ENCODE measurements around the gene PTAR1.
A peak's percentile ranks its signal among the peaks of the same experiment; 100 is the strongest.

The PTAR1 gene

DNA sequence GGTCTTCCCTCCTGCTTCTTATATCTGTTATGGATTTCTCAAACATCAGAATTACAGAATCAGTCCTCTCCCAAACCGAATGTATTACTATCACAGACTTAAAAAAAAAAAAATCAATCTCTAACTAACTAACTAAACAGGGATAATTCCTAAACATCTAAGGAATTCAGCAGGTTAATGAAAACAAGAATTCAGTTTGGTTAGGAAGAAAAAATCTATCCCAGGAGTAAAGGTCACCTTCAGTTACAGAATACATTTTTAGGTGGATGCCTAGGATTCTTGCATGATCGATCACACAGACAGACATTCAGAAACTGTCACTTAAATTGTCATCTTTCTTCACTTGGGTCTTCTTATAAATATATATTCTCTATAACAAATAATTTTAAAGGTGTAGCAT is 11.5 kb downstream of the PTAR1 start:
- no peak for DNase-seq

- DNase-seq: no peak
Measured at GRCh38 chr9:69746859-69747560, 12.8 kb downstream of the PTAR1 start.

DNA sequence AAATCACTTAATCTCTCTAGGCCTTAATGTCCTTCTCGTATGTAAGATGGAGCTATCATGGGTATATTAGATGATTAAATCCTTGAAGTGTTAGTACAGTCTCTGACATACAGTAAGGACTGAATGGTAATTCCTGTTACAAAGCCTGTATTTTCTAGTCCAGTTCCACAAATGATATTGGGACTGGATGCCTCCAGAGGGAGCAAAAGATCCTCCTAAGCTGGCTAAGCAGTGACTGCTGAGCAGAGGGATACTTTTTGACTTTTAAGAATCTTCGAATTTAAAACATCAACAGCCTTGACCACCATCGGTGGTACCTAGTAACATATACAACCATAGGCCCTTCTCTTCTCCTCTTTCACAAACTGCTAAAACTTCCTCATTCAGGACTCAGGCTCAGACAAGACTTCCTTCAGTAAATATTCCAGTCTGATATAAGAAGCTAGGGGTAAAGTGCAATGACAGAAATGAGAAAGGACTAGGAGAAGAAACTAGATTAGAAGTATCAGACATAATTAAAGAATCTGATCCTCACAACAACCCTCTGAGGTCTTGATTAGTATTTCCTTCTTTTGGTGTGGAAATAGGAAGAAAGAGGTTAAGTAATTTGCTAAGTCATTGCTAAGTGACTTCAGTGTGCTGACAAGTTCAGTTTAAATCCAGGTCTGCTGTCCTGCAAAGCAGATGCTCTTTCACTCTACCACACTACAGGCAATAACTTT is 13.9 kb downstream of the PTAR1 start:
- DNase-seq: peak; percentile 61 to 73

- no peak for DNase-seq
Measured at GRCh38 chr9:69744688-69745380, 15.0 kb downstream of the PTAR1 start.

- DNase-seq: no peak
Measured at GRCh38 chr9:69743930-69744329, 15.9 kb downstream of the PTAR1 start.

DNA sequence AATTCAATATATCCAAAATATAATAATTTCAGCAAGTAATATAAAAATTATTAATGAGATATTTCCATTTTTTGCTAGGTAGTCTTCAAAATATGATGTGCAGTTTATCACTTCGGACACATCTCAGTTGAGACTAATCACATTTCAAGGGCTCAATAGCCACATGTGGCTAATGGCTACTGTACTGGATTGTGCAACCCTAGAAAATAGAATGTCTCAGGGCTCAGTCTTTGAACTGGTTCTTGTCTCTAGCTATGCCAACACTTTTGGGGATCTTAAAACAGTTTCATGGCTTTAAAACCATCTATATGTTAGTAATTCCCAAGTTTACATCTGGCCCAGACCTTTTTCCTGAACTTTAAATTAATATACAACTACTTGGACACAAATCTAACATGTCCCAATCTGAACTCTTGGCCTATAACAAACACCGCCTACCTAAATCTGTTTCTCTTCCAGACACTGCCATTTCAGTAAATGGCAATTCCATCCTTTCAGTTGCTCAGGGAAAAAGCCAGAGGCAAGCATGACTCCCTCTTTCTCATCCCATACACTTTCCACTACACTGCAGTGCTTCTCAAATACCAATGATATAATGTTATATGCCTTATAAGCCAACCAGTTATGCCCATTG is 18.8 kb downstream of the PTAR1 start:
- DNase-seq: no peak

DNA sequence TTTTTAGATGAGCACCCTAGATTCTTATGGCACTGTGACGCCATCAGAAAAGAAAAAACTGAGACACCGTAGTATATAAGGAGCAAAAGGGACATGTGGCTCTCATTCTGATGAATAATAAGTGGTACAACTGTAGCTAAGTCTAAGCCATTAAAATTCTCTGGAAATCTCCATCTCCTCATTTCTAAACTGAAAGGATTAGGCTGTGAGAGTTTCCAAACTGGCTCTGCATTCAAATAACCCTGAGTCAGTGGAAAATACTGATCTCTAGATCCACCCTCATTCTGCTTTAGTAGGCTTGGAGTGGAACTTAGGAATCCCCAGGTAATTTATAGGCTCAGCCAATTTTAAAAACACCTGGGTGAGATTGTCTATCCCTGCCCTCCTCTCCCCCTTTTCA is 28.5 kb downstream of the PTAR1 start:
- no peak for DNase-seq

DNA sequence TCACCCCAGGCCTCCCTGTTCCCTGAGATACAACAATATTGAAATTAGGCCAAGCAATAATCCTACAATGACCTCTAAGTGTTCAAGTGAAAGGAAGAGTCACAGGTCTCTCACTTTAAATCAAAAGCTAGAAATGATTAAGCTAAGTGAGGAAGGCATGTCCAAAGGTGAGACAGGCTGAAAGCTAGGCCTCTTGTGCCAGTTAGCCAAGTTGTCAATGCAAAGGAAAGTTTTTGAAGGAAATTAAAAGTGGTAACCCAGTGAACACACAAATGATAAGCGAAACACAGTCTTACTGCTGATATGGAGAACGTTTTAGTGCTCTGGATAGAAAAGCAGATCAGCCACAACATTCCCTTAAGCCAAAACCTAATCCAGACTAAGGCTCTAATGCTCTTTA is 39.8 kb downstream of the PTAR1 start:
- no peak for DNase-seq

- DNase-seq: no peak
Measured at GRCh38 chr9:69719367-69719766, 40.4 kb downstream of the PTAR1 start.

- no peak for DNase-seq
Measured at GRCh38 chr9:69718218-69718617, 41.6 kb downstream of the PTAR1 start.

DNA sequence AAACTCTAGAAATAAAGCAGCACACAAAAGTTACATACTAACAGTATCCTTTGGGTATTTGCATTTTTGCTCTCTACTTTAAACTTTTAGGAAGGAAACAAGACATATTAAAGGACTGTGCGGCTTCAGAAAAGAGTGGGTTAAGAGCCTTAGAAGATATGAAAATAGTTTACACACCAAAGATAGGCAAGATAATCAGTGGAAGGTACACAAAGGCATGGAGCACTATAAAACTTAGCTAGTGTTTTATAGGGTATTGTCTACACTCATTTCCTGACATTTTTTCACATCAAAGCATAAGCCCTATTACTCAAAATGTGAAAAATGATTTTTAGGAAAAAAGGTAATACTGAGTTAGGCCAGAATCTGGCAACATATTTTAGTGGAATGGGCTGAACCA is 44.0 kb downstream of the PTAR1 start:
- DNase-seq: no peak

- DNase-seq: no peak
Measured at GRCh38 chr9:69715096-69715495, 44.7 kb downstream of the PTAR1 start.

DNA sequence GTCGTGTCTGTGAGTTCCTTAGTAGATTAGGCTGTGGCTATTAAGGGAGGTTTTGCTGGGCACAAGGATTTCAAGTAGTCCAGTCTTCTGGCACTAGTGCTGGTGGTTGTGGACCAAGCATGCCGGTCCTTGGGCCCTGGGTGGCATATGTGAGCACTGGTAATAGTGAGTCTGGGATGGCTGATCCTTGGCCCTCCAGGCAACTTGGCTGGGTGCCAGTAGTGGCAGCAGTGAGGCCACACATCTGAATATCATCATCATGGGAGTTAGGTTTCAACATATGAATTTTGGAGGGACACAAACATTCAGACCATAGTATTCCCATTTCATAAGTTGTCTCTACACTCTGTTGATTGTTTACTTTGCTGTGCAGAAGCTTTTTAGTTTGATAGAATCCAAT is 62.3 kb downstream of the PTAR1 start:
- DNase-seq: no peak

- DNase-seq: no peak
Measured at GRCh38 chr9:69696802-69697201, 63.0 kb downstream of the PTAR1 start.

- no peak for DNase-seq
Measured at GRCh38 chr9:69689991-69690538, 69.7 kb downstream of the PTAR1 start.

DNA sequence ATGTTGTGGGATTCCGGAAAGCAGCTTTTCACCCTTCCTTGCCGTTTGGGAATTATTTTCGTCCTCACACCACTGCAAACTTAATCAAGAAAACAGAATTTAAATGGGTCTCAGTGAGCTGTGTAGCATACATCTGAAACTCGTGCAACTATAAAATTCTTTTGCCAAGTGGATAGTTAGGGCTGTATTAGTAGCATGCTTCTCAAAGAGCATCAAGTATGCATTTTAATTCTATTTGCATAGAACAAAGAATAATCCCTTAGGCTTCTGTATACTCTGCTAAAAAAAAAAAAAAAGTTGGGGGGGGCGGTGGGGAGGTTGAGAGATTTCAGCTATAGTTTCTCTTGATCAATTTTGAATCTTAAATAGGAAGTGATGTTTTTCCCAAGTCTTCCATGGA is 75.9 kb downstream of the PTAR1 start:
- no peak for DNase-seq

GRCh38 chr9:69678843-69679538 is 80.8 kb downstream of the PTAR1 start:
- no peak for DNase-seq

GRCh38 chr9:69677931-69678330 is 81.9 kb downstream of the PTAR1 start:
- DNase-seq: no peak

DNA sequence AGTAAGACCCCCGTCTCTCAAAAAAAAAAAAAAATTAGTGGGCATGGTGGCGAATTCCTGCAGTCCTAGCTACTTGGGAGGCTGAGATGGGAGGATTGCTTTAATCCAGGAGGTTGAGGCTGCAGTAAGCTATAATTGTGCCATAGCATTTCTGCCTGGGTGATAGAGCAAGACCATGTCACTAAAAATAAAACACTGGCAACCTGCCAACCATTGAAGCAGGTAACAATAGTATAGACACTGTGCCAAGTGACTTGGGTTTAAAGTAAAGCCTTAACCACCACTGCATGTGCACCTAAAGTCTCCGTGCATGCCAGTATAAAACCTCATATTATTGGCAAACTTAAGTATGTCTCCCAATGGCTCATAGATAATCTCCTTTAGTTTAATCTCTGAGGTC is 84.2 kb downstream of the PTAR1 start:
- DNase-seq: no peak

DNA sequence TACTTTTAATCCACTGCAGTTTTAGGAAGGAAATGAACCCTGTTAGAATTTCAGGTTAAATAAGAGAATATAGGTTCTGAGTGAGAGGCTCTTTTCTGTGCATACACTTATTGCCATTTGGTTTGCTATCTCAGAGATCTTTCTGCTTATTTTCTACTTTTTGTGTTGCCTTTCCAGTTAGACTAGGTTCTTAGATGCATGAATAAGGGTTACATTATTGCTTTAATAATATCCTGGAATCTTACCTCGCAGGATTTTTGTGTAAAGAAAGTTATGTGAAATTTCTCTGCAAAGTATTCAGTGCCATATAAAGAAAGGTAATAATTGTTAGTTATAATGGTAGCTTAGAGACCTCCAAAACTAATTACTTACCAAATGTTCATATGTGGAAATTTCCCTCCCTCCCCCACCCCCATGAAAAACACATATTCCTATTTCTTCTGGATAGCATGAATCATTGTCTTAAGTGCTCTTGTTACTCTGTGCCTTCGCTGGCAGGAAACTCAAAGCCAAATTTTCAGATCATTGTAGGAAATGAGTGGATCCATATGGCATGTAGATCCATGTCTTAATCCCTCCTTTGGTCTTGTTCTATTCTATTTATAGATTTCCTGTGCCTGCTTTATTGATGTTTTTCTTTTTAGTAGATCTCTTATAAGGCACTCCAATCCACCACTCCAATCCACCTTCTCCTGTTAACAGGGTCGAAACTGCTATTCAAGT is 84.9 kb downstream of the PTAR1 start:
- no peak for DNase-seq

DNA sequence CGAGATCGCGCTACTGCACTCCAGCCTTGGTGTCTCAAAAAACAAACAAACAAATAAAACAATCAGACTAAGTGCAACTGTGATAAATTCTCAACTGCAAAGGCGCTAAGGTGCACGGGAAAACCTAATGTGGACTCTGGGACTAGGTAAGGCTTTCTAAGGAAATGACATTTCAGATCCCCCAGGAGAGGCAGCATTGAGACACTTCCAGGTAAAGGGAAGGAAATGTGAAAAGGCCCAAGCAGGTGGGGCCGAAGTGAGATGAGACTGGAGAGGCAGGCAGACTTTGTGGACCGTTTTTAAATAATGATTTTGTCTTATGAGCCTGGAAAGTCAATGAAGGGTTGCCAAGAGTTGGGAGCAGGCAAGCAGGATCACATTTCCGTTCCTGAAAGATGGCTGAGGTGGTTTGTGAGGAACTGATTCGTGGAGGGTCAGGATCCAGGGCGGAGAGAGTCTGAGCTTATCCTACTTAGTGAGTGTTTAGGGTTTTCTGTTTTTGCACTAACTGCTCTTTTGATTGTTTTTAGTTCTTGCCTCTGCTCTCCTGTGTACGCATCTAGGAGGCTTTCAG is 85.6 kb downstream of the PTAR1 start:
- DNase-seq: no peak

GRCh38 chr9:69673311-69673640 is 86.5 kb downstream of the PTAR1 start:
- no peak for DNase-seq

All from AML-193 (cell line).